Esophagus muscularis mucosa (tissue), 3 donors: ENCODE measurements around the gene MAX.

ENCODE experiments used
- CTCF ChIP-seq, 3 experiments: fragments of 200-600 bp in 2 of 3; fragments of 450-650 bp in 1 of 3; sonication (generic) in 2 of 3; IDR thresholded peaks; one replicate each; pipeline ENCODE4 v1.5.1; 2017 to 2019; ENCODE audit warnings: antibody characterized with exemption in 3 of 3, mild to moderate bottlenecking in 2 of 3, moderate library complexity in 1 of 3
- POLR2A ChIP-seq: fragments of 450-650 bp; IDR thresholded peaks from one replicate; pipeline ENCODE4 v1.6.1; 2017; ENCODE audit warnings: antibody characterized with exemption, moderate library complexity, mild to moderate bottlenecking, low read depth

GRCh38 chr14:65045006-65045405, 57.3 kb downstream of the MAX start:
- TF ChIP-seq CTCF (IDR thresholded peaks at IDR 0.05), result no peak
- TF ChIP-seq POLR2A, result no peak
